HEK293 (cell line): ENCODE data around the gene INSM1.

Experiments used
- CTCF ChIP-seq: fragments of 450-650 bp; formaldehyde crosslinking; IDR thresholded peaks from 2 replicates; pipeline ENCODE4 v1.5.1; 2016; ENCODE audit warnings: missing biosample characterization, missing genetic modification characterization
- KLF9 ChIP-seq: fragments of 450-650 bp; formaldehyde crosslinking; IDR thresholded peaks from 2 replicates; pipeline ENCODE4 v1.5.1; 2016; ENCODE audit warnings: missing biosample characterization, missing genetic modification characterization, low read depth
- SETDB1 ChIP-seq: IDR thresholded peaks from one replicate; pipeline ENCODE4 v1.6.1; 2017; ENCODE audit warnings: mild to moderate bottlenecking, low read length, moderate library complexity, mixed read lengths; ENCODE audit not compliant: insufficient read length
- TCF7L2 ChIP-seq: IDR thresholded peaks from 2 replicates; pipeline ENCODE4 v1.6.1; 2011; ENCODE audit warnings: low read depth, mild to moderate bottlenecking, inconsistent platforms, low read length, moderate library complexity, borderline replicate concordance
- ZNF280D ChIP-seq: fragments of 450-650 bp; formaldehyde crosslinking; IDR thresholded peaks from 2 replicates; pipeline ENCODE4 v1.5.1; 2016; ENCODE audit warnings: missing biosample characterization, missing genetic modification characterization
- ZNF311 ChIP-seq: fragments of 450-650 bp; formaldehyde crosslinking; IDR thresholded peaks from 2 replicates; pipeline ENCODE4 v1.5.1; 2017; ENCODE audit warnings: missing biosample characterization, missing genetic modification characterization, borderline replicate concordance
- ZNF639 ChIP-seq: fragments of 450-650 bp; formaldehyde crosslinking; IDR thresholded peaks from 2 replicates; pipeline ENCODE4 v1.5.1; 2016; ENCODE audit warnings: missing biosample characterization, missing genetic modification characterization

DNA sequence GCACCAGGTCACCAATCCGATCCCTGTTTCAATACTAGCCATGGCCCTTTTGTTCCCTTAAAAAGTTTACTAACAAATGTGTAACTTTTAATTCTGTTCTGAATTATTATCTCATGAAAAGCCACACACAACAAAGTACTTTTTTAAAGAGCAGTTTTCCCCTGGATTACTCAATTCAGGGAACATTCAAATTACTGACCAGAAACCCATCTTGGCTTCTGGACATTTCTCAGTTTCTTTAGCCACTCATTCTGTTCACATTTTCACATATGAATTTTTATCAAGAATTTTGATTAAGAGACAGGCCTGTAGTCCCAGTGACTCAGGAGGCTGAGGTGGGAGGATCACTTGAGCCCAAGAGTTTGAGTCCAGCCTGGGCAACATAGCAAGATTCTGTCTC, 47.4 kb downstream of the INSM1 start:
- TF ChIP-seq SETDB1, result no peak
- no peak for TF ChIP-seq ZNF280D (tag by site-specific recombination)
- TF ChIP-seq TCF7L2, result no peak
- no peak for TF ChIP-seq ZNF311 (tag by site-specific recombination)
- TF ChIP-seq CTCF, result no peak
- no peak for TF ChIP-seq ZNF639 (tag by site-specific recombination)
- TF ChIP-seq KLF9, result no peak
